ENCODE data around the gene LRRC34.

- no peak for TF ChIP-seq POLR2A (IDR thresholded peaks at IDR 0.05)
- no peak for TF ChIP-seq CTCF (IDR thresholded peaks at IDR 0.05)
- TF ChIP-seq EP300 (IDR thresholded peaks at IDR 0.05) = no peak
These were observed 24.9 kb downstream of the LRRC34 start for GRCh38 chr3:169787791-169788190.

Data from suprapubic skin (tissue), 3 donors.